RWPE2 (cell line): ENCODE measurements around the gene SH3TC2.

Experiments
- ATAC-seq: fragments of 200-7000 bp; cut with Tn5 transposase; 3 replicates; pipeline ENCODE4 v1.9.1; 2021; ENCODE audit warnings: low read depth
- DNase-seq: peaks from one replicate; pipeline ENCODE4 v3.0.0-alpha.2; 2020; ENCODE audit warnings: low spot score
- H3K27ac ChIP-seq: fragments of 450-650 bp; 2 replicates; pipeline ENCODE4 v1.5.1; 2017; ENCODE audit warnings: mild to moderate bottlenecking; ENCODE audit not compliant: poor library complexity, severe bottlenecking
- H3K27me3 ChIP-seq: fragments of 250-450 bp; sonication (Bioruptor Pico); 2 replicates; pipeline ENCODE4 v1.5.1; 2021; ENCODE audit warnings: mild to moderate bottlenecking, moderate library complexity; ENCODE audit not compliant: insufficient read depth, poor library complexity, severe bottlenecking
- H3K36me3 ChIP-seq: fragments of 250-450 bp; sonication (Bioruptor Pico); 2 replicates; pipeline ENCODE4 v1.5.1; 2020; ENCODE audit warnings: low read depth, mild to moderate bottlenecking, moderate library complexity
- H3K4me1 ChIP-seq: fragments of 250-450 bp; sonication (Bioruptor Pico); 2 replicates; pipeline ENCODE4 v1.5.1; 2021; ENCODE audit warnings: mild to moderate bottlenecking, moderate library complexity; ENCODE audit not compliant: insufficient read depth, poor library complexity, severe bottlenecking
- H3K4me3 ChIP-seq: fragments of 250-450 bp; sonication (Bioruptor Pico); 2 replicates; pipeline ENCODE4 v1.5.1; 2021; ENCODE audit warnings: mild to moderate bottlenecking, moderate library complexity; ENCODE audit not compliant: severe bottlenecking
- H3K9me3 ChIP-seq: fragments of 250-450 bp; sonication (Bioruptor Pico); 2 replicates; pipeline ENCODE4 v1.5.1; 2021; ENCODE audit warnings: mild to moderate bottlenecking, moderate library complexity; ENCODE audit not compliant: severe bottlenecking
- CTCF ChIP-seq: fragments of 450-650 bp; IDR thresholded peaks from one replicate; pipeline ENCODE4 v1.5.1; 2017; ENCODE audit warnings: mild to moderate bottlenecking, moderate library complexity; ENCODE audit not compliant: poor library complexity, severe bottlenecking

Gene SH3TC2

DNA sequence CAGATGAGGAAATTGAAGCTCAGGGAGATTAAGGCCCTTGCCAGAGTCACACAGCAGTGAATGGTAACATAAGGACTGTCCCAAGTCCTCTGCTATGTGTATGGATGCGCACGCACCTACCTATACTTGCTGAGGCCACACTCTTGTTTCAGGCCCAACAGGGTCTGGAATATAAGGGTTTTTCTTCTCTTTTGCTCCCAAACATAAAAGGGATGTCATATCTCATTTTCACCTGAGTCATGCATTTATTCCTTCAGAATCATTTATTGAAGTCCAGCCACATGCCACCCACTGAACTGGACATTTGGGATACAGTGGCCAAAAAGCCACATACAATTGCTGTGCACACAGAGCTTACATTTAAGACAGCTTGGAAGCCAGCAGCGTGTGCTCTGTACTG is 92.0 kb downstream of the SH3TC2 start:
- Histone ChIP-seq H3K4me3 (no peak overlapping the region), H3K4me1 (peaks cover 51% of the 10 kb centered on the region), H3K27ac (peak overlapping the region; percentile 94), H3K9me3 (no peaks in the 10 kb centered on the region), H3K27me3 (no peaks in the 10 kb centered on the region), H3K36me3 (no peaks in the 10 kb centered on the region)
- ATAC-seq (no peak), DNase-seq (no peak)
- TF ChIP-seq CTCF, result no peak

GRCh38 chr5:148970228-148970627 is 92.6 kb downstream of the SH3TC2 start:
- H3K4me1 ChIP-seq, result peaks cover 57% of the 10 kb centered on the region
- peak overlapping the region; percentile 94 for H3K27ac ChIP-seq

GRCh38 chr5:148969291-148969690 is 93.6 kb downstream of the SH3TC2 start:
- ATAC-seq, result no peak
- Histone ChIP-seq H3K9me3 (no peaks in the 10 kb centered on the region), H3K4me1 (peaks cover 53% of the 10 kb centered on the region), H3K27ac (peak overlapping the region; percentile 94), H3K27me3 (no peaks in the 10 kb centered on the region), H3K36me3 (no peaks in the 10 kb centered on the region), H3K4me3 (no peak overlapping the region)
- TF ChIP-seq CTCF, result no peak
- no peak for DNase-seq

More at GRCh38 chr5:148970228-148970627, 92.6 kb downstream of the SH3TC2 start:
- TF ChIP-seq CTCF, result no peak
- DNase-seq (no peak), ATAC-seq (no peak)
- no peaks in the 10 kb centered on the region for H3K9me3 ChIP-seq
- no peaks in the 10 kb centered on the region for H3K36me3 ChIP-seq
- H3K27me3 ChIP-seq, result no peaks in the 10 kb centered on the region
- no peak overlapping the region for H3K4me3 ChIP-seq

DNA sequence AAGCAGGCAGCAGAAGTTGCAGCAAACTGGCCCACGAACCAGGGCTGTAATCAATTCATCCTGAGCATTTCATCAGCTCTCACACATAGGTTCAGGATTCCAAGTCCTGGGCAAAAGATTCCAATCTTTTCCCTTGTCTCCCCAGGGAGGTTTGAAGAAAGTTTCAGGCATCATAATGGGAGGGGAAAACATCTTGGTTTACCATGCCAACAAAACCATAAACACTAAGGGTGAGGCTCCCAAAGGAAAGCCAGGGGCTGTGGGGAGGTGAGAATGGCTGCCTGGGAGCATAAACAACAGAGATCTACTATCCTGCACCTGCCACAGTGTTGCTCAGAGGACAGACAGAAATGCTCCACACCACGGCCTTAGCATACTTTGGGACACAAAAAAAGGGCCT is 94.6 kb downstream of the SH3TC2 start:
- peak overlapping the region; percentile 94 for H3K27ac ChIP-seq
- peaks cover 43% of the 10 kb centered on the region for H3K4me1 ChIP-seq
- no peak overlapping the region for H3K4me3 ChIP-seq
- ATAC-seq, result no peak
- no peak for TF ChIP-seq CTCF
- H3K9me3 ChIP-seq, result no peaks in the 10 kb centered on the region
- DNase-seq, result no peak
- no peaks in the 10 kb centered on the region for H3K36me3 ChIP-seq
- no peaks in the 10 kb centered on the region for H3K27me3 ChIP-seq

- H3K4me1 ChIP-seq, result peaks cover 38% of the 10 kb centered on the region
- H3K4me3 ChIP-seq, result no peak overlapping the region
- no peaks in the 10 kb centered on the region for H3K36me3 ChIP-seq
- ATAC-seq (no peak), DNase-seq (no peak)
- no peaks in the 10 kb centered on the region for H3K27me3 ChIP-seq
- no peak for TF ChIP-seq CTCF
- no peaks in the 10 kb centered on the region for H3K9me3 ChIP-seq
- H3K27ac ChIP-seq, result peak overlapping the region; percentile 94
Observed at GRCh38 chr5:148967783-148968182, 95.1 kb downstream of the SH3TC2 start.
